Mesenchymal stem cell (in vitro differentiated cells and primary cell): ENCODE data around the gene TMEM200C.

Experiments used
- DNase-seq: peaks from one replicate; pipeline ENCODE4 v3.0.0-alpha.2; 2013
- H2AFZ ChIP-seq: one replicate; pipeline ENCODE4 v1.6.1; 2013; ENCODE audit warnings: low read depth, mild to moderate bottlenecking, control low read depth, inconsistent platforms, low read length, moderate library complexity
- H2AK5ac ChIP-seq: 2 replicates; pipeline ENCODE4 v1.6.1; 2013; ENCODE audit warnings: low read length, moderate library complexity, mild to moderate bottlenecking, inconsistent platforms; ENCODE audit not compliant: severe bottlenecking
- H2BK120ac ChIP-seq: one replicate; pipeline ENCODE4 v1.6.1; 2013; ENCODE audit warnings: low read depth, mild to moderate bottlenecking, inconsistent platforms, low read length, moderate library complexity
- H2BK12ac ChIP-seq, 2 experiments: one replicate each; pipeline ENCODE4 v1.6.1; 2013; ENCODE audit warnings: inconsistent platforms in 2 of 2, low read length in 2 of 2, mild to moderate bottlenecking in 2 of 2, moderate library complexity in 2 of 2, control low read depth in 1 of 2
- H2BK15ac ChIP-seq: one replicate; pipeline ENCODE4 v1.6.1; 2013; ENCODE audit warnings: mild to moderate bottlenecking, low read depth, inconsistent platforms; ENCODE audit not compliant: poor library complexity, severe bottlenecking
- H2BK5ac ChIP-seq: 2 replicates; pipeline ENCODE4 v1.6.1; 2013; ENCODE audit warnings: low read depth, mild to moderate bottlenecking, low read length, control low read depth, inconsistent platforms; ENCODE audit not compliant: poor library complexity, severe bottlenecking
- H3K14ac ChIP-seq, 2 experiments: one replicate each; pipeline ENCODE4 v1.6.1; 2013; ENCODE audit warnings: inconsistent platforms in 2 of 2, low read length in 2 of 2, control low read depth in 1 of 2, mild to moderate bottlenecking in 1 of 2, moderate library complexity in 1 of 2
- H3K18ac ChIP-seq, 2 experiments: one replicate each; pipeline ENCODE4 v1.6.1; 2013; ENCODE audit warnings: inconsistent platforms in 2 of 2, low read length in 2 of 2, control low read depth in 1 of 2, low read depth in 1 of 2, mild to moderate bottlenecking in 1 of 2
- H3K23ac ChIP-seq, 2 experiments: one replicate each; pipeline ENCODE4 v1.6.1; 2013; ENCODE audit warnings: inconsistent platforms in 2 of 2, low read length in 2 of 2, mild to moderate bottlenecking in 2 of 2, moderate library complexity in 2 of 2, control low read depth in 1 of 2
- H3K27ac ChIP-seq: 2 replicates; pipeline ENCODE4 v1.5.1; 2013; ENCODE audit warnings: mild to moderate bottlenecking, moderate library complexity, low read length, control low read depth, inconsistent platforms; ENCODE audit not compliant: poor library complexity, severe bottlenecking
- H3K27me3 ChIP-seq, 2 experiments: 2 replicates each; pipeline versions ENCODE4 v1.6.1 to v1.7.0; 2013; ENCODE audit warnings: low read length in 2 of 2, mild to moderate bottlenecking in 2 of 2, moderate library complexity in 2 of 2, control low read depth in 1 of 2, inconsistent platforms in 1 of 2; ENCODE audit not compliant: control insufficient read depth in 1 of 2, insufficient read depth in 1 of 2
- H3K36me3 ChIP-seq, 2 experiments: 2 replicates each; pipeline versions ENCODE4 v1.6.1 to v1.7.0; 2013; ENCODE audit warnings: low read length in 2 of 2, control low read depth in 1 of 2, inconsistent platforms in 1 of 2, low read depth in 1 of 2, mild to moderate bottlenecking in 1 of 2; ENCODE audit not compliant: insufficient read depth in 2 of 2, control insufficient read depth in 1 of 2
- H3K4ac ChIP-seq, 2 experiments: one replicate each; pipeline ENCODE4 v1.6.1; 2013; ENCODE audit warnings: inconsistent platforms in 2 of 2, low read length in 2 of 2, mild to moderate bottlenecking in 2 of 2, moderate library complexity in 2 of 2, control low read depth in 1 of 2, low read depth in 1 of 2
- H3K4me1 ChIP-seq: 2 replicates; pipeline ENCODE4 v1.6.1; 2013; ENCODE audit warnings: low read depth, low read length, control low read depth; ENCODE audit not compliant: control insufficient read depth, insufficient read depth
- H3K4me2 ChIP-seq: 2 replicates; pipeline ENCODE4 v1.6.1; 2013; ENCODE audit warnings: low read length, mild to moderate bottlenecking, inconsistent platforms; ENCODE audit not compliant: poor library complexity, severe bottlenecking
- H3K4me3 ChIP-seq, 2 experiments: 2 replicates each; pipeline versions ENCODE4 v1.5.1 to v1.7.0; 2013; ENCODE audit warnings: low read length in 2 of 2, mild to moderate bottlenecking in 2 of 2, control low read depth in 1 of 2, low read depth in 1 of 2; ENCODE audit not compliant: insufficient read depth in 1 of 2
- H3K79me1 ChIP-seq: replicated peaks from 2 replicates; pipeline ENCODE4 v1.6.1; 2013; ENCODE audit warnings: mild to moderate bottlenecking, control low read depth, low read length, inconsistent platforms; ENCODE audit not compliant: poor library complexity, severe bottlenecking
- H3K9ac ChIP-seq: 2 replicates; pipeline ENCODE4 v1.7.0; 2013; ENCODE audit warnings: mild to moderate bottlenecking, low read length, moderate library complexity
- H3K9me3 ChIP-seq: 2 replicates; pipeline ENCODE4 v1.7.0; 2013; ENCODE audit warnings: mild to moderate bottlenecking, low read length; ENCODE audit not compliant: control insufficient read depth
- H4K8ac ChIP-seq: one replicate; pipeline ENCODE4 v1.6.1; 2013; ENCODE audit warnings: inconsistent platforms, mild to moderate bottlenecking, low read length, moderate library complexity
- H4K91ac ChIP-seq: one replicate; pipeline ENCODE4 v1.6.1; 2013; ENCODE audit warnings: mild to moderate bottlenecking, low read length, inconsistent platforms
- WGBS: methylation state at CpG from one replicate; pipeline ENCODE4 v1.1.7; 2013; ENCODE audit warnings: mixed read lengths; 5-methylcytosine and 5-hydroxymethylcytosine counted together

TMEM200C gene

GRCh38 chr18:5885361-5885760 is 10.0 kb downstream of the TMEM200C start:
- WGBS = 85% methylated on average over 1 of the region's 2 CpGs

DNA sequence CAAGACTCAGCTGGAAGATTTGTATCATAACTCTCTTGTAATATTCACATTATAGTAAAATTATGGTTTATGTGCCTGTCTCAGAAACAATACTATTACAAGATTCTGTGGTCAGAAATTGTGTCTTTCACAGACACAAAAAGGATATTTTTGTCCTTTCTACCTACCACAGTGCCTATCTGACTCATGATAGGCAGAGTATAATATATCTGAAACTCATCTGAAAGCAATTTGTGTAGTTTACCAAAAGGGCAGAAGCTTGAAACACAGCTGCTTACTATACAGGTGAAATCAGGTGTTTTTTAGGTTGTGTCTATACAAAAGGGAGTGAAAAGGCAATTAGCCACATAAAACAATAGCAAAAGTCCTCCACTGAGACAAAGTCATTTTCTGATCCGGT is 10.9 kb downstream of the TMEM200C start:
- no peaks in the 10 kb centered on the region for H3K9me3 ChIP-seq
- no peaks in the 10 kb centered on the region for H3K36me3 ChIP-seq
- H3K14ac ChIP-seq = no peak overlapping the region
- no peak overlapping the region for H3K23ac ChIP-seq
- DNase-seq = no peak
- H2BK5ac ChIP-seq = no peak overlapping the region
- no peak overlapping the region for H3K27ac ChIP-seq
- H3K9ac ChIP-seq = no peak overlapping the region
- H3K4me2 ChIP-seq = no peak overlapping the region
- no peak overlapping the region for H4K91ac ChIP-seq
- no peak overlapping the region for H4K8ac ChIP-seq
- no CpG with 5 or more reads among the region's 1 CpG for WGBS
- peaks cover 0 to 7% of the 10 kb centered on the region in 2 experiments for H3K27me3 ChIP-seq
- no peak overlapping the region for H3K18ac ChIP-seq
- no peaks in the 10 kb centered on the region for H3K79me1 ChIP-seq
- no peaks in the 10 kb centered on the region for H3K4me1 ChIP-seq
- H2AK5ac ChIP-seq = no peak overlapping the region
- no peak overlapping the region for H2BK12ac ChIP-seq
- no peak overlapping the region for H2BK15ac ChIP-seq
- H3K4ac ChIP-seq = no peak overlapping the region
- H3K4me3 ChIP-seq = no peak overlapping the region
- H2AFZ ChIP-seq = no peak overlapping the region
- no peak overlapping the region for H2BK120ac ChIP-seq

More at GRCh38 chr18:5885361-5885760, 10.0 kb downstream of the TMEM200C start:
- no peak for DNase-seq
- Histone ChIP-seq H3K27me3 (peaks cover 9 to 12% of the 10 kb centered on the region in 2 experiments), H3K79me1 (no peaks in the 10 kb centered on the region), H3K36me3 (no peaks in the 10 kb centered on the region), H3K4me1 (no peaks in the 10 kb centered on the region), H3K14ac (no peak overlapping the region), H2BK120ac (no peak overlapping the region), H3K9ac (no peak overlapping the region), H2AK5ac (no peak overlapping the region), H3K23ac (no peak overlapping the region), H4K8ac (no peak overlapping the region), H3K4me3 (no peak overlapping the region), H3K4ac (no peak overlapping the region), H3K18ac (no peak overlapping the region), H2BK15ac (no peak overlapping the region), H3K9me3 (no peaks in the 10 kb centered on the region), H3K4me2 (no peak overlapping the region), H2BK5ac (no peak overlapping the region), H2BK12ac (no peak overlapping the region), H2AFZ (no peak overlapping the region), H3K27ac (no peak overlapping the region), H4K91ac (no peak overlapping the region)

DNA sequence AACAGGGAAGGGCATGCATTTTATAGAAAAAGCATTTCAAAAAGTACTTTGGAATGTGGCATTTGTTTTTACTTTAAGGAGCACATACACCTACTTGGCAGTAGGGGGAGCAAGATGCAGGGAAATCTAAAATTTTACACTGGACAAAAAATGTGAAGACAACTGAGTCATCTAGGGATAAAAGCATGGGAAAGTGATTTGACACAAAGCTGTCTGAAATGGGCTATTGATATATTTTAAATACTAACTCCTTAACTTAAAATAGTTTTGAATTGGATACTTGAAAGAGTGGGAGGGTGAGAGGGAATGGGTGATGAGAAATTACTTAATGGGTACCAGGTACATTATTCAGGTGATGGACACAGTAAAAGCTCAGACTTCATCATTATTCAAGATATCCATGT is 15.8 kb downstream of the TMEM200C start:
- H2BK12ac ChIP-seq = no peak overlapping the region
- H2BK15ac ChIP-seq = no peak overlapping the region
- no peak overlapping the region for H2AK5ac ChIP-seq
- H3K79me1 ChIP-seq = no peaks in the 10 kb centered on the region
- no peak overlapping the region for H3K4me3 ChIP-seq
- H2AFZ ChIP-seq = no peak overlapping the region
- no peak overlapping the region for H4K8ac ChIP-seq
- H3K9ac ChIP-seq = no peak overlapping the region
- H3K36me3 ChIP-seq = no peaks in the 10 kb centered on the region
- H3K4ac ChIP-seq = no peak overlapping the region
- no peak overlapping the region for H2BK5ac ChIP-seq
- peaks cover 5 to 35% of the 10 kb centered on the region in 2 experiments for H3K27me3 ChIP-seq
- H3K27ac ChIP-seq = no peak overlapping the region
- no peak overlapping the region for H3K18ac ChIP-seq
- no peak overlapping the region for H2BK120ac ChIP-seq
- H4K91ac ChIP-seq = no peak overlapping the region
- no peak overlapping the region for H3K4me2 ChIP-seq
- H3K4me1 ChIP-seq = no peaks in the 10 kb centered on the region
- no peak overlapping the region for H3K14ac ChIP-seq
- no peak overlapping the region for H3K23ac ChIP-seq
- H3K9me3 ChIP-seq = no peaks in the 10 kb centered on the region
- DNase-seq = peak; percentile 36

GRCh38 chr18:5876891-5877290 is 18.4 kb downstream of the TMEM200C start:
- no peak overlapping the region for H3K4me3 ChIP-seq
- DNase-seq = no peak
- no peaks in the 10 kb centered on the region for H3K4me1 ChIP-seq
- no peaks in the 10 kb centered on the region for H3K9me3 ChIP-seq
- no peak overlapping the region for H3K18ac ChIP-seq
- no peak overlapping the region for H3K9ac ChIP-seq
- no peak overlapping the region for H2BK5ac ChIP-seq
- H2AFZ ChIP-seq = no peak overlapping the region
- H4K8ac ChIP-seq = no peak overlapping the region
- H2BK15ac ChIP-seq = no peak overlapping the region
- H3K4me2 ChIP-seq = no peak overlapping the region
- H3K36me3 ChIP-seq = no peaks in the 10 kb centered on the region
- no peak overlapping the region for H3K4ac ChIP-seq
- H3K14ac ChIP-seq = no peak overlapping the region
- H2BK12ac ChIP-seq = no peak overlapping the region
- no peak overlapping the region for H2AK5ac ChIP-seq
- no peak overlapping the region for H3K27ac ChIP-seq
- no peaks in the 10 kb centered on the region for H3K79me1 ChIP-seq
- H3K27me3 ChIP-seq = peaks cover 8 to 42% of the 10 kb centered on the region in 2 experiments
- H3K23ac ChIP-seq = no peak overlapping the region
- H2BK120ac ChIP-seq = no peak overlapping the region
- H4K91ac ChIP-seq = no peak overlapping the region
